ENCODE results near the gene FREM1. TPM values are rescaled to one million over a fixed set of nuclear protein-coding genes. Genes with fewer than 3 reads are reported as not detected.
A peak's percentile ranks its signal among the peaks of the same experiment; 100 is the strongest.

FREM1 gene, protein sequence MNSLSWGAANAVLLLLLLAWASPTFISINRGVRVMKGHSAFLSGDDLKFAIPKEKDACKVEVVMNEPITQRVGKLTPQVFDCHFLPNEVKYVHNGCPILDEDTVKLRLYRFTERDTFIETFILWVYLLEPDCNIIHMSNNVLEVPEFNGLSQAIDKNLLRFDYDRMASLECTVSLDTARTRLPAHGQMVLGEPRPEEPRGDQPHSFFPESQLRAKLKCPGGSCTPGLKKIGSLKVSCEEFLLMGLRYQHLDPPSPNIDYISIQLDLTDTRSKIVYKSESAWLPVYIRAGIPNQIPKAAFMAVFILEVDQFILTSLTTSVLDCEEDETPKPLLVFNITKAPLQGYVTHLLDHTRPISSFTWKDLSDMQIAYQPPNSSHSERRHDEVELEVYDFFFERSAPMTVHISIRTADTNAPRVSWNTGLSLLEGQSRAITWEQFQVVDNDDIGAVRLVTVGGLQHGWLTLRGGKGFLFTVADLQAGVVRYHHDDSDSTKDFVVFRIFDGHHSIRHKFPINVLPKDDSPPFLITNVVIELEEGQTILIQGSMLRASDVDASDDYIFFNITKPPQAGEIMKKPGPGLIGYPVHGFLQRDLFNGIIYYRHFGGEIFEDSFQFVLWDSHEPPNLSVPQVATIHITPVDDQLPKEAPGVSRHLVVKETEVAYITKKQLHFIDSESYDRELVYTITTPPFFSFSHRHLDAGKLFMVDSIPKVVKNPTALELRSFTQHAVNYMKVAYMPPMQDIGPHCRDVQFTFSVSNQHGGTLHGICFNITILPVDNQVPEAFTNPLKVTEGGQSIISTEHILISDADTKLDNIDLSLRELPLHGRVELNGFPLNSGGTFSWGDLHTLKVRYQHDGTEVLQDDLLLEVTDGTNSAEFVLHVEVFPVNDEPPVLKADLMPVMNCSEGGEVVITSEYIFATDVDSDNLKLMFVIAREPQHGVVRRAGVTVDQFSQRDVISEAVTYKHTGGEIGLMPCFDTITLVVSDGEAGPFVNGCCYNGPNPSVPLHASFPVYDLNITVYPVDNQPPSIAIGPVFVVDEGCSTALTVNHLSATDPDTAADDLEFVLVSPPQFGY (N-terminal part only)
- total RNA-seq (2014; rRNA removed; shearing (Covaris generic)) (3.1 and 4.8 TPM in 2 replicates), polyA plus RNA-seq (2016; fragmentation: Nextera tagmentation; extraction: Ambion mirVana) (0.78 and 0.94 TPM in 2 replicates)
- long read RNA-seq, result 0 reads

DNA sequence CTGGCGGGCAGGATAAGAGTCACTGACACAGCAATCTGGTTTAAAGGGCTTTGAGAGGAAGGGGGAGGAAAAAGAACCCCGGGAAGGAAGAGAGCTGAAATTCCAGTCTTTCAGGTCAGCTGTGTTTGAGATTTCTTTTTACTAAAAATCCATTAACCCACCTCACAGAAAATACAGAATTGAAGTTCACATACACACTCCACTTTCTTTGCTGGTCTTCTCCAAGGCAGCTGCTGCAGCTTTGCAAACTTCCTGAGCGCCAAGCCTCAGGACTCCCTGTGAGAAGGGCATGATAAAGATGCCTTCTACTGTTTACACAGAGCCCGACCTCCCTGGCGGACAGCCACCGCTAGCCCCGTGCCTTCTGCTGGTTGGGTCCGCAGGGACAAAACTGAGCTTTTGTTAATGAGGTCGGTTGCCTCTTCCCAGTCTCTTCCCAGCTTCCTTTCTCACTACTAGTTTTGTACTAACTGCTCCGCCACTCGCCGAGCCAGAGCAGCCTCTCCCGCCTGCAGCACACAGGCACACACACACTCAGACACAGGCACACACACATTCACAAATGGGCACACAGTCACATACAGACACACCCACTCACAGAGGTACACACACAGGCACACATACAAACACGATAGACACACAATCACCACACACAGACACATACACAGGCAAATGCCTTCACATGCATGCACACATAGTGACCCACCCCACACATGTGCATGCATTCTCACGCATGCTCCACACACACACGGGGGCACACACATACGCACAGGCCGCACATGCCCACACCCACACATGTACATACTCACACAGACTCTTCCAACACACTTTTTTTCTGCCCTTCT lies at the start of gene FREM1:
TSS of gene FREM1 (minus strand) at position 468 of the 845 bp plus-strand sequence. CDS start 41,451 bp downstream, outside the sequence.
- H3F3A ChIP-seq (replicated peaks; ENCODE audit: low read depth), result peaks cover 4% of the 10 kb centered on the region; the same call in 1 of the 2 replicates
- H3K4me1 ChIP-seq (ENCODE audit: insufficient read depth), result peaks cover 49% of the 10 kb centered on the region
- peak within 1 kb of the TSS; percentile 74 for H3K27ac ChIP-seq (ENCODE audit: low read depth)
- no peaks in the 10 kb centered on the region for H3K9me3 Mint-ChIP-seq
- H3K36me3 ChIP-seq (ENCODE audit: insufficient read depth), result no peaks in the 10 kb centered on the region
- no peaks in the 10 kb centered on the region for H3K9me2 ChIP-seq (ENCODE audit: insufficient read depth)
- peak within 1 kb of the TSS; percentile 71 for H3K4me2 ChIP-seq
- no peaks in the 10 kb centered on the region for H4K20me1 ChIP-seq (replicated peaks; ENCODE audit: insufficient read depth)
- peak within 1 kb of the TSS; percentile 49 for H3K4me3 ChIP-seq
- peaks cover 25% of the 10 kb centered on the region for H3K4me1 Mint-ChIP-seq
- no peaks in the 10 kb centered on the region for H3K36me3 Mint-ChIP-seq (ENCODE audit: low read depth)
- DNase-seq (ENCODE audit: low spot score), result peak; percentile 79
- H3K4me3 Mint-ChIP-seq, result no peak within 1 kb of the TSS
- H2AFZ ChIP-seq, result peak within 1 kb of the TSS; percentile 92; the same call in 1 of the 2 replicates
- no peaks in the 10 kb centered on the region for H3K79me2 ChIP-seq (replicated peaks; ENCODE audit: insufficient read depth)
- peaks cover 3% of the 10 kb centered on the region for H3K27me3 Mint-ChIP-seq (ENCODE audit: insufficient read depth, low read depth, poor library complexity)
- H3K27me3 ChIP-seq (ENCODE audit: insufficient read depth), result no peaks in the 10 kb centered on the region
- TF ChIP-seq, protein P1, sequence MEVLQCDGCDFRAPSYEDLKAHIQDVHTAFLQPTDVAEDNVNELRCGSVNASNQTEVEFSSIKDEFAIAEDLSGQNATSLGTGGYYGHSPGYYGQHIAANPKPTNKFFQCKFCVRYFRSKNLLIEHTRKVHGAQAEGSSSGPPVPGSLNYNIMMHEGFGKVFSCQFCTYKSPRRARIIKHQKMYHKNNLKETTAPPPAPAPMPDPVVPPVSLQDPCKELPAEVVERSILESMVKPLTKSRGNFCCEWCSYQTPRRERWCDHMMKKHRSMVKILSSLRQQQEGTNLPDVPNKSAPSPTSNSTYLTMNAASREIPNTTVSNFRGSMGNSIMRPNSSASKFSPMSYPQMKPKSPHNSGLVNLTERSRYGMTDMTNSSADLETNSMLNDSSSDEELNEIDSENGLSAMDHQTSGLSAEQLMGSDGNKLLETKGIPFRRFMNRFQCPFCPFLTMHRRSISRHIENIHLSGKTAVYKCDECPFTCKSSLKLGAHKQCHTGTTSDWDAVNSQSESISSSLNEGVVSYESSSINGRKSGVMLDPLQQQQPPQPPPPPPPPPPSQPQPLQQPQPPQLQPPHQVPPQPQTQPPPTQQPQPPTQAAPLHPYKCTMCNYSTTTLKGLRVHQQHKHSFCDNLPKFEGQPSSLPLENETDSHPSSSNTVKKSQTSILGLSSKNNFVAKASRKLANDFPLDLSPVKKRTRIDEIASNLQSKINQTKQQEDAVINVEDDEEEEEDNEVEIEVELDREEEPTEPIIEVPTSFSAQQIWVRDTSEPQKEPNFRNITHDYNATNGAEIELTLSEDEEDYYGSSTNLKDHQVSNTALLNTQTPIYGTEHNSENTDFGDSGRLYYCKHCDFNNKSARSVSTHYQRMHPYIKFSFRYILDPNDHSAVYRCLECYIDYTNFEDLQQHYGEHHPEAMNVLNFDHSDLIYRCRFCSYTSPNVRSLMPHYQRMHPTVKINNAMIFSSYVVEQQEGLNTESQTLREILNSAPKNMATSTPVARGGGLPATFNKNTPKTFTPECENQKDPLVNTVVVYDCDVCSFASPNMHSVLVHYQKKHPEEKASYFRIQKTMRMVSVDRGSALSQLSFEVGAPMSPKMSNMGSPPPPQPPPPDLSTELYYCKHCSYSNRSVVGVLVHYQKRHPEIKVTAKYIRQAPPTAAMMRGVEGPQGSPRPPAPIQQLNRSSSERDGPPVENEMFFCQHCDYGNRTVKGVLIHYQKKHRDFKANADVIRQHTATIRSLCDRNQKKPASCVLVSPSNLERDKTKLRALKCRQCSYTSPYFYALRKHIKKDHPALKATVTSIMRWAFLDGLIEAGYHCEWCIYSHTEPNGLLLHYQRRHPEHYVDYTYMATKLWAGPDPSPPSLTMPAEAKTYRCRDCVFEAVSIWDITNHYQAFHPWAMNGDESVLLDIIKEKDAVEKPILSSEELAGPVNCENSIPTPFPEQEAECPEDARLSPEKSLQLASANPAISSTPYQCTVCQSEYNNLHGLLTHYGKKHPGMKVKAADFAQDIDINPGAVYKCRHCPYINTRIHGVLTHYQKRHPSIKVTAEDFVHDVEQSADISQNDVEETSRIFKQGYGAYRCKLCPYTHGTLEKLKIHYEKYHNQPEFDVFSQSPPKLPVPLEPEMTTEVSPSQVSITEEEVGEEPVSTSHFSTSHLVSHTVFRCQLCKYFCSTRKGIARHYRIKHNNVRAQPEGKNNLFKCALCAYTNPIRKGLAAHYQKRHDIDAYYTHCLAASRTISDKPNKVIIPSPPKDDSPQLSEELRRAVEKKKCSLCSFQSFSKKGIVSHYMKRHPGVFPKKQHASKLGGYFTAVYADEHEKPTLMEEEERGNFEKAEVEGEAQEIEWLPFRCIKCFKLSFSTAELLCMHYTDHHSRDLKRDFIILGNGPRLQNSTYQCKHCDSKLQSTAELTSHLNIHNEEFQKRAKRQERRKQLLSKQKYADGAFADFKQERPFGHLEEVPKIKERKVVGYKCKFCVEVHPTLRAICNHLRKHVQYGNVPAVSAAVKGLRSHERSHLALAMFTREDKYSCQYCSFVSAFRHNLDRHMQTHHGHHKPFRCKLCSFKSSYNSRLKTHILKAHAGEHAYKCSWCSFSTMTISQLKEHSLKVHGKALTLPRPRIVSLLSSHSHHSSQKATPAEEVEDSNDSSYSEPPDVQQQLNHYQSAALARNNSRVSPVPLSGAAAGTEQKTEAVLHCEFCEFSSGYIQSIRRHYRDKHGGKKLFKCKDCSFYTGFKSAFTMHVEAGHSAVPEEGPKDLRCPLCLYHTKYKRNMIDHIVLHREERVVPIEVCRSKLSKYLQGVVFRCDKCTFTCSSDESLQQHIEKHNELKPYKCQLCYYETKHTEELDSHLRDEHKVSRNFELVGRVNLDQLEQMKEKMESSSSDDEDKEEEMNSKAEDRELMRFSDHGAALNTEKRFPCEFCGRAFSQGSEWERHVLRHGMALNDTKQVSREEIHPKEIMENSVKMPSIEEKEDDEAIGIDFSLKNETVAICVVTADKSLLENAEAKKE (CRISPR knock-in tag; IDR thresholded peaks at IDR 0.05), result no peak; the same call in 1 of the 2 replicates
- TF ChIP-seq ZNF114 (CRISPR knock-in tag; IDR thresholded peaks at IDR 0.05), result no peak
- TF ChIP-seq POLR2AphosphoS5 (IDR thresholded peaks at IDR 0.05; ENCODE audit: low read depth), result no peak
- no peak for TF ChIP-seq CREB1 (CRISPR knock-in tag; IDR thresholded peaks at IDR 0.05; ENCODE audit: low read depth)
- no peak for TF ChIP-seq EZH2phosphoT487 (IDR thresholded peaks at IDR 0.05; ENCODE audit: unreplicated experiment)
- no peak for TF ChIP-seq STAT1 (IDR thresholded peaks at IDR 0.05; ENCODE audit: unreplicated experiment)
- TF ChIP-seq, protein P2, sequence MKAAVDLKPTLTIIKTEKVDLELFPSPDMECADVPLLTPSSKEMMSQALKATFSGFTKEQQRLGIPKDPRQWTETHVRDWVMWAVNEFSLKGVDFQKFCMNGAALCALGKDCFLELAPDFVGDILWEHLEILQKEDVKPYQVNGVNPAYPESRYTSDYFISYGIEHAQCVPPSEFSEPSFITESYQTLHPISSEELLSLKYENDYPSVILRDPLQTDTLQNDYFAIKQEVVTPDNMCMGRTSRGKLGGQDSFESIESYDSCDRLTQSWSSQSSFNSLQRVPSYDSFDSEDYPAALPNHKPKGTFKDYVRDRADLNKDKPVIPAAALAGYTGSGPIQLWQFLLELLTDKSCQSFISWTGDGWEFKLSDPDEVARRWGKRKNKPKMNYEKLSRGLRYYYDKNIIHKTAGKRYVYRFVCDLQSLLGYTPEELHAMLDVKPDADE (IDR thresholded peaks at IDR 0.05), result no peak
- TF ChIP-seq EZH2 (IDR thresholded peaks at IDR 0.05; ENCODE audit: low read depth, unreplicated experiment), result no peak
- H3K27ac Mint-ChIP-seq, result no peak within 1 kb of the TSS
- ATAC-seq, result peak; percentile 91
